Activated naive CD8-positive, alpha-beta T cell treated with anti-CD3 and anti-CD28 coated beads, Interleukin-2, amount 10 ng/mL, durations not matched to agents 7 days and 5 days (primary cell): Measurements from ENCODE around the gene UPK3B. TPM values are rescaled to one million over a fixed set of nuclear protein-coding genes. Genes with fewer than 3 reads are reported as not detected.
"Not testable (repeated sequence)": the region's sequence is repeated elsewhere in the genome, so short reads cannot be mapped to it uniquely, and the experiment has no call there.

Experiments used
- ATAC-seq: fragments of 150-1000 bp; cut with Tn5 transposase; one replicate; pipeline ENCODE4 v1.10.0; 2021; ENCODE audit warnings: low read depth, moderate library complexity
- POLR2A ChIA-PET: fragments of 350-600 bp; sonication (Branson Sonifier 250); formaldehyde crosslinking; loops from one replicate; lab custom pipeline; 2021; ENCODE audit warnings: antibody characterized with exemption; lab: Charles Lee
- DNase-seq: peaks from one replicate; pipeline ENCODE4 v3.0.0; 2021
- H3K27ac Mint-ChIP-seq: one replicate; pipeline ENCODE4 v1.8.0; 2022; ENCODE audit warnings: mild to moderate bottlenecking, mixed read lengths
- H3K27me3 Mint-ChIP-seq: one replicate; pipeline ENCODE4 v1.8.0; 2022; ENCODE audit warnings: mild to moderate bottlenecking, moderate library complexity, mixed read lengths
- H3K36me3 Mint-ChIP-seq: one replicate; pipeline ENCODE4 v1.8.0; 2021; ENCODE audit warnings: mild to moderate bottlenecking, mixed read lengths
- H3K4me1 Mint-ChIP-seq: one replicate; pipeline ENCODE4 v1.8.0; 2021; ENCODE audit warnings: mixed read lengths
- H3K4me3 Mint-ChIP-seq: one replicate; pipeline ENCODE4 v1.8.0; 2022; ENCODE audit warnings: mild to moderate bottlenecking, moderate library complexity, mixed read lengths
- H3K9me3 Mint-ChIP-seq: one replicate; pipeline ENCODE4 v1.8.0; 2021; ENCODE audit warnings: mixed read lengths
- total RNA-seq, 2 experiments: library from RNA; stranded (reverse); gene quantifications; one replicate each; pipeline ENCODE4 v1.2.3, GENCODE V29; 2021

The UPK3B gene
- total RNA-seq, 2 experiments from 2014 or later: 2.1 to 2.7 TPM

- ATAC-seq, H3K27ac Mint-ChIP-seq, H3K4me3 Mint-ChIP-seq, DNase-seq, POLR2A ChIA-PET, H3K36me3 Mint-ChIP-seq, H3K9me3 Mint-ChIP-seq, H3K4me1 Mint-ChIP-seq, H3K27me3 Mint-ChIP-seq: not testable (repeated sequence)
Observed at GRCh38 chr7:76502224-76502623, 8.1 kb upstream of the UPK3B start.

DNA sequence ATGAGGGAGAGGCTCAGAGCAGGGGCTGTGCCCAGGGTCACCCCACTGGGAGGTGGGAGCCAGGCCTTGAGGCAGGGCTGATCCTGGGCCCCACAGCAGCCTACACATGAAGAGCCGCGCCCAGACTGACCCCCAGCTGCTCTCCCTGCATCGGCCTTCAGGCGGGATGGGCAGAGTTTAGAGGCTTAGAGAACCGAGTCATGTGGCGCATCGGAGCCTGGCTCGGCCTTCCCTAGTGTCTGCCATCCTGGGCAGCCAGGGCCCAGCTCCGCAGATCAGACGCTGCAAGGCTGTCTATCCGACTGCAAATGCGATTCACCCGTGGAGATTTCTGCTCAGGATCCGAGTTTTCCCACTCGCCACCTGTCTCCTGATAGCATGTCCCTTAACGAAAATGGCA, 7.5 kb upstream of the UPK3B start:
- POLR2A ChIA-PET: not testable (repeated sequence)

DNA sequence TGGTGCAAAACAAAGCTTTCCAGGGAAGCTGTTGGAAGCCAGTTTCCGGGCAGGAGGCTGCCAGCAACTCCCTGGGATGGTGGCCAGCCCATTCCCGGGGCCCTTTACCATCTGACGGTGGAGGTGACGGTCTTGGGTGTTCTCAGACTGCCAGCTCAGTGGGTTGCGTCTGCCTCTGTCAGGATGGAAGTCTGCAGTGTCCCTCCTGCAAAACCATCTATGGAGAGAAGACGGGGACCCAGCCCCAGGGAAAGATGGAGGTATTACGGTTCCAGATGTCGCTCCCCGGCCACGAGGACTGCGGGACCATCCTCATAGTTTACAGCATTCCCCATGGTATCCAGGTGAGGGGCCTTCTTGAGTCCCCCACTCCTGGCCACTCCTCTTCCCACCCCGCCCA, 7.1 kb upstream of the UPK3B start:
- H3K36me3 Mint-ChIP-seq, H3K27ac Mint-ChIP-seq, DNase-seq, H3K4me1 Mint-ChIP-seq, ATAC-seq, POLR2A ChIA-PET, H3K27me3 Mint-ChIP-seq, H3K4me3 Mint-ChIP-seq, H3K9me3 Mint-ChIP-seq: not testable (repeated sequence)

More for the DNA sequence above, 7.5 kb upstream of the UPK3B start:
- not testable (repeated sequence) for ATAC-seq, H3K4me3 Mint-ChIP-seq, H3K27me3 Mint-ChIP-seq, DNase-seq, H3K4me1 Mint-ChIP-seq, H3K27ac Mint-ChIP-seq, H3K9me3 Mint-ChIP-seq, H3K36me3 Mint-ChIP-seq

GRCh38 chr7:76504351-76505167, 5.8 kb upstream of the UPK3B start:
- H3K9me3 Mint-ChIP-seq, H3K36me3 Mint-ChIP-seq, H3K27me3 Mint-ChIP-seq, H3K27ac Mint-ChIP-seq, DNase-seq, H3K4me1 Mint-ChIP-seq, ATAC-seq, H3K4me3 Mint-ChIP-seq, POLR2A ChIA-PET: not testable (repeated sequence)

GRCh38 chr7:76505168-76506080, 4.9 kb upstream of the UPK3B start:
- H3K4me3 Mint-ChIP-seq: no peak overlapping the region
- no peak overlapping the region for H3K27ac Mint-ChIP-seq
- ATAC-seq (no peak), DNase-seq (no peak)
- no peaks in the 10 kb centered on the region for H3K27me3 Mint-ChIP-seq
- POLR2A ChIA-PET: no interaction called here
- H3K9me3 Mint-ChIP-seq: no peaks in the 10 kb centered on the region
- peaks cover 4% of the 10 kb centered on the region for H3K4me1 Mint-ChIP-seq
- peaks cover 1% of the 10 kb centered on the region for H3K36me3 Mint-ChIP-seq

DNA sequence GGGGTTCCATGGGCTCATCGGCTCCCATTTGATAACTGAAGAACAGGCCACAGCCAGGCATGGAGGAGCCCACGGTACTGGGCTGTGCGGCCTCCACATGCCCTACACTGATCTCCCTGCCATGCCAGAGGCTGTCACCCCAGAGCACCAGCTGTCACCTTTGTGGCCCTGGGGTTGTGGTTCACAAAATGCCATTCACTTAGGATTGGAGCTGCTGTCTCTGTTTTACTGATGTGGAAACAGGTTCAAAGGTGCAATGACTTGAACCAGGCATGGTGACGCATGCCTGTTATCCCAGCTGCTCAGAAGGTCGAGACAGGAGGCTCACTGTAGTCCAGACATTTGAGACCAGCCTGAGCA, 4.3 kb upstream of the UPK3B start:
- ATAC-seq (no peak), DNase-seq (no peak)
- H3K4me3 Mint-ChIP-seq: no peak overlapping the region
- no peak overlapping the region for H3K27ac Mint-ChIP-seq
- no peaks in the 10 kb centered on the region for H3K27me3 Mint-ChIP-seq
- peaks cover 4% of the 10 kb centered on the region for H3K4me1 Mint-ChIP-seq
- POLR2A ChIA-PET: no interaction called here
- peaks cover 1% of the 10 kb centered on the region for H3K36me3 Mint-ChIP-seq
- H3K9me3 Mint-ChIP-seq: no peaks in the 10 kb centered on the region

DNA sequence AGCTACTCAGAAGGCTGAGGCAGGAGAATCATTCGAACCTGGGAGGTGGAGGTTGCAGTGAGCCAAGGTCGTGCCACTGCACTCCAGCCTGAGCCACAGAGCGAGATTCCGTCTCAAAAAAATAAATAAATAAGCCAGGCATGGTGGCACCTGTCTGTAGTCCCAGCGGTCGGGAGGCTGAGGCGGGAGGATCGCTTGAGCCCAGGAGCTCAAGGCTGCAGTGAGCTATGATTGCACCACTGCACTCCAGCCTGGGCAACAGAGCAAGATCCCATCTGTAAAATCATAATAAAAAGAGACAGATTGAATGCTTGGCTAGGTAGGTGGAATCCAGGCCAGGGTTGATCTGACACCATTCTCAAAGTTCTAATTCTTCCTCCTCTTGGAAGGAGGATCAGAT, 3.7 kb upstream of the UPK3B start:
- POLR2A ChIA-PET, H3K4me1 Mint-ChIP-seq, H3K4me3 Mint-ChIP-seq, H3K27me3 Mint-ChIP-seq, DNase-seq, H3K36me3 Mint-ChIP-seq, ATAC-seq, H3K27ac Mint-ChIP-seq, H3K9me3 Mint-ChIP-seq: not testable (repeated sequence)

GRCh38 chr7:76507723-76508406, 2.5 kb upstream of the UPK3B start:
- Mint-ChIP-seq H3K36me3 (peaks cover 1% of the 10 kb centered on the region), H3K4me1 (peaks cover 4% of the 10 kb centered on the region), H3K27me3 (no peaks in the 10 kb centered on the region), H3K27ac (no peak overlapping the region), H3K4me3 (no peak overlapping the region), H3K9me3 (no peaks in the 10 kb centered on the region)
- POLR2A ChIA-PET: no interaction called here
- DNase-seq (no peak), ATAC-seq (no peak)

GRCh38 chr7:76511200-76511910, 1.0 kb downstream of the UPK3B start:
- POLR2A ChIA-PET, H3K4me1 Mint-ChIP-seq, H3K36me3 Mint-ChIP-seq, H3K27ac Mint-ChIP-seq, H3K9me3 Mint-ChIP-seq, DNase-seq, H3K27me3 Mint-ChIP-seq, ATAC-seq, H3K4me3 Mint-ChIP-seq: not testable (repeated sequence)

- H3K4me3 Mint-ChIP-seq, ATAC-seq, H3K36me3 Mint-ChIP-seq, H3K27ac Mint-ChIP-seq, H3K4me1 Mint-ChIP-seq, DNase-seq, H3K9me3 Mint-ChIP-seq, H3K27me3 Mint-ChIP-seq, POLR2A ChIA-PET: not testable (repeated sequence)
Observed at GRCh38 chr7:76511911-76512885, 1.8 kb downstream of the UPK3B start.

- H3K27me3 Mint-ChIP-seq: no peaks in the 10 kb centered on the region
- ATAC-seq: no peak
- H3K36me3 Mint-ChIP-seq: no peaks in the 10 kb centered on the region
- H3K27ac Mint-ChIP-seq: no peak overlapping the region
- DNase-seq: no peak
- H3K9me3 Mint-ChIP-seq: no peaks in the 10 kb centered on the region
- POLR2A ChIA-PET: no interaction called here
- H3K4me3 Mint-ChIP-seq: no peak overlapping the region
- H3K4me1 Mint-ChIP-seq: peaks cover 4% of the 10 kb centered on the region
Observed at GRCh38 chr7:76512941-76513816, 2.8 kb downstream of the UPK3B start.
